NCI-H2081 treated with DMSO at 0.1 percent for 48 hours (cell line): ENCODE measurements around the gene PDE11A.
"Not testable (repeated sequence)": the region's sequence is repeated elsewhere in the genome, so short reads cannot be mapped to it uniquely, and the experiment has no call there.

ENCODE experiments used
- DNase-seq: peaks from one replicate; lab custom pipeline; 2025; lab: John Stamatoyannopoulos, UW

Gene PDE11A

GRCh38 chr2:177882501-177882900, 190.1 kb downstream of the PDE11A start:
- no peak for DNase-seq

GRCh38 chr2:177881921-177882320, 190.7 kb downstream of the PDE11A start:
- DNase-seq, result no peak

- DNase-seq, result no peak
These were observed 191.4 kb downstream of the PDE11A start for GRCh38 chr2:177881008-177881747.

GRCh38 chr2:177880285-177880684, 192.3 kb downstream of the PDE11A start:
- no peak for DNase-seq

GRCh38 chr2:177876950-177877349, 195.6 kb downstream of the PDE11A start:
- DNase-seq, result no peak

GRCh38 chr2:177874686-177875085, 197.9 kb downstream of the PDE11A start:
- no peak for DNase-seq

GRCh38 chr2:177873915-177874314, 198.7 kb downstream of the PDE11A start:
- DNase-seq, result no peak

GRCh38 chr2:177872286-177872685, 200.3 kb downstream of the PDE11A start:
- no peak for DNase-seq

- DNase-seq, result no peak
These were observed 202.7 kb downstream of the PDE11A start for GRCh38 chr2:177869912-177870311.

GRCh38 chr2:177869209-177869608, 203.4 kb downstream of the PDE11A start:
- DNase-seq, result no peak

GRCh38 chr2:177868806-177869205, 203.8 kb downstream of the PDE11A start:
- no peak for DNase-seq

GRCh38 chr2:177857538-177857937, 215.0 kb downstream of the PDE11A start:
- DNase-seq, result no peak

- DNase-seq, result no peak
These were observed 220.2 kb downstream of the PDE11A start for GRCh38 chr2:177852389-177852788.

- no peak for DNase-seq
These were observed 229.4 kb downstream of the PDE11A start for GRCh38 chr2:177843188-177843587.

GRCh38 chr2:177842243-177842642, 230.3 kb downstream of the PDE11A start:
- no peak for DNase-seq

GRCh38 chr2:177835418-177836204, 237.0 kb downstream of the PDE11A start:
- not testable (repeated sequence) for DNase-seq

- no peak for DNase-seq
These were observed 239.8 kb downstream of the PDE11A start for GRCh38 chr2:177832611-177833433.

- DNase-seq, result peak; percentile 79
These were observed 241.6 kb downstream of the PDE11A start for GRCh38 chr2:177830881-177831386.

- DNase-seq, result no peak
These were observed 244.0 kb downstream of the PDE11A start for GRCh38 chr2:177828557-177828956.

GRCh38 chr2:177826897-177827296, 245.7 kb downstream of the PDE11A start:
- no peak for DNase-seq

GRCh38 chr2:177822941-177823340, 249.6 kb downstream of the PDE11A start:
- DNase-seq, result no peak

- no peak for DNase-seq
These were observed 254.2 kb downstream of the PDE11A start for GRCh38 chr2:177818412-177818811.
